CD14-positive monocyte (primary cell): ENCODE measurements around the gene MED14. TPM values are rescaled to one million over a fixed set of nuclear protein-coding genes. Genes with fewer than 3 reads are reported as not detected.

Source experiments
- DNase-seq, 3 donors: peaks; one replicate each; pipeline ENCODE4 v3.0.0-alpha.2; 2011 to 2022
- H2AFZ ChIP-seq: 2 replicates; pipeline ENCODE4 v1.6.0; 2012; ENCODE audit warnings: mild to moderate bottlenecking, low read depth, low read length, inconsistent platforms; ENCODE audit not compliant: insufficient read depth, poor library complexity, severe bottlenecking
- H3K27ac ChIP-seq, 2 donors: 1 replicate in 1 of 2; 2 replicates in 1 of 2; pipeline ENCODE4 v1.5.1; 2012 to 2013; ENCODE audit warnings: low read length in 2 of 2, control low read depth in 1 of 2, inconsistent platforms in 1 of 2, low read depth in 1 of 2, mild to moderate bottlenecking in 1 of 2
- H3K27me3 ChIP-seq, 2 donors: one replicate each; pipeline versions ENCODE4 v1.6.0 to v1.6.1; 2011 to 2013; ENCODE audit warnings: low read length in 2 of 2; ENCODE audit not compliant: control insufficient read depth in 2 of 2, insufficient read depth in 2 of 2
- H3K36me3 ChIP-seq, 2 donors: replicated peaks in 1 of 2; 1 replicate in 1 of 2; 2 replicates in 1 of 2; pipeline versions ENCODE4 v1.5.1 to v1.6.1; 2012 to 2013; ENCODE audit warnings: low read length in 2 of 2, control low read depth in 1 of 2, inconsistent platforms in 1 of 2, mild to moderate bottlenecking in 1 of 2; ENCODE audit not compliant: insufficient read depth in 2 of 2, control insufficient read depth in 1 of 2
- H3K4me1 ChIP-seq, 2 donors: 1 replicate in 1 of 2; 2 replicates in 1 of 2; pipeline versions ENCODE4 v1.5.1 to v1.6.1; 2012 to 2013; ENCODE audit warnings: low read length in 2 of 2, control low read depth in 1 of 2, inconsistent platforms in 1 of 2, mild to moderate bottlenecking in 1 of 2, moderate library complexity in 1 of 2; ENCODE audit not compliant: insufficient read depth in 2 of 2, control insufficient read depth in 1 of 2
- H3K4me2 ChIP-seq: replicated peaks from 2 replicates; pipeline ENCODE3; 2012; ENCODE audit warnings: low read length, moderate library complexity, mild to moderate bottlenecking; ENCODE audit not compliant: poor library complexity, severe bottlenecking; ENCODE audit errors: extremely low read depth
- H3K4me3 ChIP-seq, 3 experiments: fragments of 200-600 bp in 1 of 3; sonication (generic) in 1 of 3; replicated peaks in 1 of 3; 1 replicate in 2 of 3; 2 replicates in 1 of 3; pipeline ENCODE4 v1.5.1; 2011 to 2013; ENCODE audit warnings: low read length in 3 of 3, mild to moderate bottlenecking in 3 of 3, control low read depth in 2 of 3, low read depth in 2 of 3, inconsistent platforms in 1 of 3, moderate library complexity in 1 of 3
- H3K79me2 ChIP-seq: 2 replicates; pipeline ENCODE4 v1.6.0; 2012; ENCODE audit warnings: mild to moderate bottlenecking, control low read depth, inconsistent platforms, low read length, moderate library complexity; ENCODE audit not compliant: insufficient read depth
- H3K9ac ChIP-seq: 2 replicates; pipeline ENCODE4 v1.6.0; 2017; ENCODE audit warnings: low read length, mild to moderate bottlenecking; ENCODE audit not compliant: insufficient read depth, poor library complexity, severe bottlenecking
- H3K9me3 ChIP-seq, 2 donors: replicated peaks in 1 of 2; 1 replicate in 1 of 2; 2 replicates in 1 of 2; pipeline versions ENCODE4 v1.5.1 to v1.6.1; 2012 to 2013; ENCODE audit warnings: low read length in 2 of 2, control low read depth in 1 of 2; ENCODE audit not compliant: control insufficient read depth in 1 of 2, insufficient read depth in 1 of 2
- H4K20me1 ChIP-seq: 2 replicates; pipeline ENCODE4 v1.6.0; 2012; ENCODE audit warnings: mild to moderate bottlenecking, low read length, control low read depth, moderate library complexity; ENCODE audit not compliant: insufficient read depth
- H3K27ac Mint-ChIP-seq, 7 donors: one replicate each; pipeline ENCODE4 v1.8.0; 2020; ENCODE audit warnings: mild to moderate bottlenecking in 7 of 7, mixed read lengths in 7 of 7, moderate library complexity in 6 of 7, inconsistent platforms in 2 of 7
- H3K27me3 Mint-ChIP-seq, 3 donors: one replicate each; pipeline ENCODE4 v1.8.0; 2021 to 2022; ENCODE audit warnings: low read depth in 3 of 3, mild to moderate bottlenecking in 3 of 3, mixed read lengths in 3 of 3, moderate library complexity in 3 of 3, inconsistent platforms in 1 of 3
- H3K36me3 Mint-ChIP-seq, 2 donors: one replicate each; pipeline ENCODE4 v1.8.0; 2020; ENCODE audit warnings: mixed read lengths in 2 of 2, inconsistent platforms in 1 of 2, mild to moderate bottlenecking in 1 of 2
- H3K4me1 Mint-ChIP-seq: one replicate; pipeline ENCODE4 v1.8.0; 2020; ENCODE audit warnings: mild to moderate bottlenecking, mixed read lengths
- H3K4me3 Mint-ChIP-seq, 2 donors: one replicate each; pipeline ENCODE4 v1.8.0; 2020; ENCODE audit warnings: mild to moderate bottlenecking in 2 of 2, mixed read lengths in 2 of 2, moderate library complexity in 1 of 2
- H3K9me3 Mint-ChIP-seq, 7 donors: one replicate each; pipeline ENCODE4 v1.8.0; 2020 to 2022; ENCODE audit warnings: mixed read lengths in 7 of 7, mild to moderate bottlenecking in 6 of 7, moderate library complexity in 6 of 7, inconsistent platforms in 2 of 7
- WGBS: methylation state at CpG from one replicate; pipeline ENCODE4 v1.1.5; 2013; ENCODE audit warnings: missing lambda C conversion rate; ENCODE audit not compliant: insufficient coverage; 5-methylcytosine and 5-hydroxymethylcytosine counted together
- intact Hi-C, 2 donors: fragments of 100-400 bp; cut with micrococcal nuclease; formaldehyde crosslinking; loops; one replicate each; pipeline versions ENCODE4 v1.15.0 to v1.15.1; 2023
- polyA plus RNA-seq, 3 donors: library from polyadenylated mRNA; depleted of rRNA in 1 of 3; unstranded in 2 of 3; stranded (reverse) in 1 of 3; fragments of 300-500 nt in 2 of 3; fragments of >200 nt in 1 of 3; fragmentation: Illumina TruSeq in 2 of 3; gene quantifications; 1 replicate in 2 of 3; 2 replicates in 1 of 3; pipeline ENCODE4 v1.2.3, GENCODE V29; 2012 to 2021
- TF ChIP-seq, protein P1 (sequence below): fragments of 200-600 bp; IDR thresholded peaks from one replicate; pipeline ENCODE4 v1.8.0; 2022; ENCODE audit warnings: antibody characterized with exemption, mild to moderate bottlenecking

MED14 gene
- polyA plus RNA-seq, 3 donors: 3.6 to 20.4 (median 6.8) TPM

- Mint-ChIP-seq H3K4me1 (no peaks in the 10 kb centered on the region), H3K27me3 (peaks cover 0 to 46% (median 0%) of the 10 kb centered on the region in 3 donors), H3K36me3 (peaks cover 56 to 63% of the 10 kb centered on the region in 2 donors), H3K27ac (peak overlapping the region in 2 of 7 donors; percentile 22 to 29), H3K4me3 (no peak overlapping the region), H3K9me3 (peaks cover 0 to 5% (median 0%) of the 10 kb centered on the region in 7 donors)
- TF ChIP-seq, protein P1, sequence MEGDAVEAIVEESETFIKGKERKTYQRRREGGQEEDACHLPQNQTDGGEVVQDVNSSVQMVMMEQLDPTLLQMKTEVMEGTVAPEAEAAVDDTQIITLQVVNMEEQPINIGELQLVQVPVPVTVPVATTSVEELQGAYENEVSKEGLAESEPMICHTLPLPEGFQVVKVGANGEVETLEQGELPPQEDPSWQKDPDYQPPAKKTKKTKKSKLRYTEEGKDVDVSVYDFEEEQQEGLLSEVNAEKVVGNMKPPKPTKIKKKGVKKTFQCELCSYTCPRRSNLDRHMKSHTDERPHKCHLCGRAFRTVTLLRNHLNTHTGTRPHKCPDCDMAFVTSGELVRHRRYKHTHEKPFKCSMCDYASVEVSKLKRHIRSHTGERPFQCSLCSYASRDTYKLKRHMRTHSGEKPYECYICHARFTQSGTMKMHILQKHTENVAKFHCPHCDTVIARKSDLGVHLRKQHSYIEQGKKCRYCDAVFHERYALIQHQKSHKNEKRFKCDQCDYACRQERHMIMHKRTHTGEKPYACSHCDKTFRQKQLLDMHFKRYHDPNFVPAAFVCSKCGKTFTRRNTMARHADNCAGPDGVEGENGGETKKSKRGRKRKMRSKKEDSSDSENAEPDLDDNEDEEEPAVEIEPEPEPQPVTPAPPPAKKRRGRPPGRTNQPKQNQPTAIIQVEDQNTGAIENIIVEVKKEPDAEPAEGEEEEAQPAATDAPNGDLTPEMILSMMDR: no peak
- no peak overlapping the region for H3K4me2 ChIP-seq
- H3K4me3 ChIP-seq: no peak overlapping the region
- peaks cover 48 to 80% of the 10 kb centered on the region in 2 donors for H3K36me3 ChIP-seq
- H4K20me1 ChIP-seq: no peaks in the 10 kb centered on the region
- H3K27me3 ChIP-seq: peaks cover 0 to 53% of the 10 kb centered on the region in 2 donors
- H3K9ac ChIP-seq: no peak overlapping the region
- WGBS: 100% methylated on average over 2 of the region's 3 CpGs
- intact Hi-C loops: no loop called here
- DNase-seq: no peak
- H3K27ac ChIP-seq: no peak overlapping the region
- H3K4me1 ChIP-seq: no peaks in the 10 kb centered on the region
- no peak overlapping the region for H2AFZ ChIP-seq
- no peaks in the 10 kb centered on the region for H3K9me3 ChIP-seq
- H3K79me2 ChIP-seq: no peaks in the 10 kb centered on the region
Measured at GRCh38 chrX:40687169-40687568, 48.2 kb downstream of the MED14 start.

DNA sequence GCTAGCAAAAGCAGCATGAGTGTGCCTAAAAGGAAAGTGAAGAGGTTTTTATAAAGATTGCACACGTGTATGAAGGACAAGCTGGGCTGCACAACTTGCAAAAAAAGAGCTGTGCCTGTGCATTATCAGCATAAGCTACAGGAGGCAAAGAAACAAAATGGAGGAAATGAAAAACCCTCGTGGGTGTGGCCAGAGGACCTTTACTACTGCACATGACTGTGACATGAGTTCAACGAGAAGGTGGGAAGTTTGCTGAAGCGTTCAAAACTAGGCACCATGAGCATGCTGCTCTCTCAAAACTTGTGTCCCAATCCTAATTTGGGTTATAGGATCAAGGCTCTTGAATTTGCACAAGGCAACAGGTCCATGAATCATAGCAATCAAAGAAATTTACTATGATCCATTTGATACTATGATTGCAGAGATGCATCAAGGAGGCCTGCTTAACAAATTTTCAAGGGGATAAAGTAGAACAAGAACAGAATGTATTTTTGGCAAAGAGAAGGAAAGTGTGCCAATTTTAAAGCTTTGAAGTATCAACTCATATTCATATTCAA is 49.9 kb downstream of the MED14 start:
- Histone ChIP-seq H3K27ac (no peak overlapping the region), H3K4me1 (no peaks in the 10 kb centered on the region), H3K36me3 (peaks cover 53 to 81% of the 10 kb centered on the region in 2 donors), H3K27me3 (peaks cover 0 to 52% of the 10 kb centered on the region in 2 donors), H2AFZ (no peak overlapping the region), H3K9me3 (no peaks in the 10 kb centered on the region), H3K79me2 (no peaks in the 10 kb centered on the region), H3K4me2 (no peak overlapping the region), H3K4me3 (no peak overlapping the region), H3K9ac (no peak overlapping the region), H4K20me1 (no peaks in the 10 kb centered on the region)
- H3K36me3 Mint-ChIP-seq: peaks cover 59% of the 10 kb centered on the region in 2 donors
- peak overlapping the region in 2 of 7 donors; percentile 28 to 54 for H3K27ac Mint-ChIP-seq
- no peak overlapping the region for H3K4me3 Mint-ChIP-seq
- no peak for DNase-seq
- intact Hi-C loops: no loop called here
- TF ChIP-seq, protein P1: no peak
- 71% methylated on average over 2 of the region's 4 CpGs for WGBS
- H3K9me3 Mint-ChIP-seq: peaks cover 0 to 1% (median 0%) of the 10 kb centered on the region in 7 donors
- H3K27me3 Mint-ChIP-seq: peaks cover 0 to 40% (median 0%) of the 10 kb centered on the region in 3 donors
- no peaks in the 10 kb centered on the region for H3K4me1 Mint-ChIP-seq
